Activated naive CD4-positive, alpha-beta T cell treated with anti-CD3 and anti-CD28 coated beads, Interleukin-2, amount 50 U/mL, for 16 hours (primary cell): ENCODE measurements around the gene GP9.

Experiments used
- DNase-seq: peaks from one replicate; pipeline ENCODE4 v3.0.0-alpha.2; 2020

GP9 gene

GRCh38 chr3:129060276-129061022 is at the start of gene GP9:
GP9 (plus strand) TSS chr3:129060779; CDS start chr3:129061740, 961 bp downstream.
- no peak for DNase-seq

GRCh38 chr3:129013491-129013891 is 47.1 kb upstream of the GP9 start:
- no peak for DNase-seq

DNA sequence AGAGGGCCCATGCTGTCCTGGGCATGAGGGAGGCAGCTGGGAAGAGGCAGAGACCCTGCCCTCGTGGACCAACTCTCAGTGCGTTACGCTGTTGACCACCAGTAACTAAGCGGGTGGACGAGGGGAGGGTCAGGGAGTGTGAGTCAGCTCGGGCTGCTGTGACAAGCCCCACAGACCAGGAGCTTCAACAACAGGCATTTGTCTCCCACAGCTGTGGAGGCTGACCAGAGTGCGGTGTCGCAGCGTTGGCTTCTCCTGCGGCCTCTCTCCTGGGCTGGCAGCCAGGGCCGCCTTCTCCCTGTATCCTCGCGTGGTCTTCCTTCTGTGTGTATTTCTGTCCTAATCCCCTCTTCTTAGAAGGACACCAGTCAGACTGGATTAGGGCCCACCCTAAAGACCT is 46.4 kb upstream of the GP9 start:
- no peak for DNase-seq

DNA sequence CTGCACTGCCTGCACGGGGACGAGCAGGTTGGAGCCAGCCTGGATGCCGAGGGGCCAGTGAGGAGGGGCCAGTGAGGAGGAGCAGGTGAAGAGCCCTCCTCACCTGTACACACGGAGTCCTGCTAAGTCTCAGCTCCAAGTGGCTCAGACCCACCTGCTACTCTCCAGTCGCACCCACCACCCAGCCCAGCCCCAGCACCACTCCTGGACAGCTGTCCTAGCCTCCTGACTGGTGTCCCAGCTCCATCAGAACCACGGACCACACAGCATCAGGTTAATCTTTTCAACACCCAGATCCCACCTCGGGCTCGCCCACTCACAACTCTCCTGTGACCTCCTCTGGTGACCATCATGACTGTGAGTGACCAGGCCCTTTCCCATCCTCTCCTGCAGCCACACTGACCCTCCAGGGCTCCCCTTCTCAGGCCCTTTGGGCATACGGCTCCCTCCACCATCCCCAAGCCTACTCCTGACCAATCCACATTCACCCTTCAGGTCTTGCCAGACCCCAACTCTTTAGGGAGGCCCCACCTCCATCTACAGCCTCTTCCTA is 45.7 kb upstream of the GP9 start:
- DNase-seq = no peak

GRCh38 chr3:129015388-129016105 is 45.0 kb upstream of the GP9 start:
- peak; percentile 39 for DNase-seq

DNA sequence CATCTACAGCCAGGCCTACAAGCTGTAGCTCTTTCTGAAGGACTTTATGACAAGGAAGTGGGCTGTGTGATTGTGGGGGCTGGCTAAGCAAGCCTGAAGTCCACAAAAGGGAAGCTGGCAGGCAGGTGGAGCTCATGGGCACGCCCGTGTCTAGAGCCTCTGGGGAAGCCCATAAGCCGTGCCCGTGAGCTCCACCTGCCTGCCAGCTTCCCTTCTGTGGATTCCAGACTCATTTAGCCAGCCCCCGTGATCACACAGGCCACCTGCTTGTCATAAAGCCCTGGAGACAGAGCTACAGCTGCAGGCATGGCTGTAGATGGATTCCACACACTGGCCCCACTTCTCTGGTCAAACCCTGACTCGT is 44.2 kb upstream of the GP9 start:
- peak; percentile 63 for DNase-seq

DNA sequence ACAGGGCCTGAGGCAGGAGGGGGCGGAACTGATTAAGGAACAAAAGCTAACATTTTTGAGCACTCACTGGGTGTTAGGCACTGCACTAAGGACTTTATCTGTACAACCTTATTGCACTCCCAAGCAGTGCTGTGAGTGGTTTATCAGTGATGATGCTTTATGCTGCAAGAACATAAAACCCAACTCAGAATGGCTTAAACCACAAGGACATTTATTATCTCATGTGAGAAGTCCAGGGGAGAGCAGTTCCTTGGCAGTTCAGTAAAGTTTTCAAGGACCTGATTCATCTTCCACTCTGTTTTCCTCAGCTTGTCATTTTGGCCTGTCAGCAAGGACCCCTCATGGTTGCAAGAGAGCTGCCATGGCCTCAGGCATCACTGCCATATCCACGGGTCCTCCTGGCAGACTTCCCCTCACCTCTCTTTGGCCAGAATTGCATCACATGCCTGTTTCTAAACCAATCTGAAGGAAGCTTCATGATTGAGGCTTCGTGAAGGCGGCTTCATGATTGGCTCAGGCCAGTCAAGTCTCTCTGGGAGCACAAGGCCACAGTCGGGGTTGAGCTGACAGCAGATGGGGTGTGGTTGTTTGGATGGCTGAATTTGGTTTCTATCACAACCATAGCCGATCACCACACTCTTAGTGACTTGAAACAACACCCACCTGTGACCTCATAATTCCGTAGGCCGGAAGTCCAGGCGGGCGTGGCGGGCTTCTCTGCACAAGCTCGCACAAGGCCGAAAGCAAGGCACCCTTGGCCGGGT is 43.7 kb upstream of the GP9 start:
- no peak for DNase-seq

GRCh38 chr3:129017484-129017899 is 43.1 kb upstream of the GP9 start:
- DNase-seq = no peak

- no peak for DNase-seq
These were observed 42.3 kb upstream of the GP9 start for GRCh38 chr3:129018271-129018670.

GRCh38 chr3:129018751-129019150 is 41.8 kb upstream of the GP9 start:
- DNase-seq = no peak

DNA sequence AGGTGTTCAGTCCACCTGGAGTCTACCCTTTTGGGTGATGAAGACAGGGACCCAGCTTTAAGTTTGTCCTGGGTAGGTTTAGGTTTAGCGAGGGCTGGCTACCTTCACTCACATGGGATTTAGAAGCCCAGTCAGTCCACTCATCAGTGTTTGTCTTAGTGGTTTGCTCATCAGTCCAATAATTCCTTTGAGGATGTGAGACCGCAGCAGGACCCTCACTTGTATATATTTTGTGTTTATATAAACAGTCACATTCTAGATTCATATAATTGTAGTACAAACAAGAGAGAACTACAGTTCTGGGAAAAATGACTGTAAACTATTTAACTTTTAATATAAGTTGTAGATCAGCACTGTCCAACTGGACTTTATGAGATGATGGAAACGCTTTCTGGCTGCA is 41.3 kb upstream of the GP9 start:
- no peak for DNase-seq

GRCh38 chr3:129020691-129021090 is 39.9 kb upstream of the GP9 start:
- DNase-seq = no peak

GRCh38 chr3:129021140-129021551 is 39.4 kb upstream of the GP9 start:
- DNase-seq = no peak

DNA sequence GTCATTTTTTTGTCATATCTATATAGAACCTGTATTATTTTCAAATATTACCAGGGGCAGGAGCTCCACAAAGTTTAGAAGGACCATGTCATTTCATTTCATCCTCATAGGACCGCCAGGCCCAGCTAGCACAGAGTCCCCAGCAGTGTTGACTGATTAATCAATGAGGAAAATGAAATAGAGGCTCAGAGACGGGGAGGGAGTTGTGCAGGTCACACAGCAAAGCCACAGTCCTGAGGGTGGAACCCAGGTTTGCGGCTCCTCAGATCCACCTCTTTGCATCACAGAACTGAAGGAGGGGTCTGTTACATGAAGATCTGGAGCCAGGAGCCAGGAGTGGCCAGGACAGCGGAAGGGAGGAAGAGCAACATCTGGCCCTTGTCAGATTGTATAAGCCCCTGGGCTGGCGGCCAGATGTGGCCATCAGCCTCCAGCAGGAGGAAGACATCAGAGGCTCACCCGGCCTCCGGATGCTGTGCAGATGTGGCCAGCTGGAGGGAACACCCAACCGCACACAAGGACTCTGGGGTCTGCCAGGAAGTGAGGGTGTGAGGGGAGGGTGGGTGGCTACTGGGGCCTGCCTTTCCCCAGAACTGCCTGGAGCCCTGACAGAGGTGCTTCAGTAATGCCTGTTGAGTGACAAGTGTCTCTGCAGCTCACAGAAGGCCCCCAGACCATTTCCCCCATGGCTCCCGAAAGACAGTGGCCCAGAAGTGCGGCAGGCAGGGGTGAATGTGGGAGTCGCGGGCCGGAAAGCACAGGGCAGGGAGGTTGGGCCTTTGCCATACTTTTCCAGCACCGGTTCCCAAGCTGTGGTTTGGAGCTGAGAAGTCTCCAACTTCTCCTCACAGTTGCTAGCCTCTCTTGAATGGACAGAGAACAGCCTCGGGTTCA is 38.2 kb upstream of the GP9 start:
- DNase-seq = no peak

GRCh38 chr3:129023008-129023358 is 37.6 kb upstream of the GP9 start:
- DNase-seq = no peak

DNA sequence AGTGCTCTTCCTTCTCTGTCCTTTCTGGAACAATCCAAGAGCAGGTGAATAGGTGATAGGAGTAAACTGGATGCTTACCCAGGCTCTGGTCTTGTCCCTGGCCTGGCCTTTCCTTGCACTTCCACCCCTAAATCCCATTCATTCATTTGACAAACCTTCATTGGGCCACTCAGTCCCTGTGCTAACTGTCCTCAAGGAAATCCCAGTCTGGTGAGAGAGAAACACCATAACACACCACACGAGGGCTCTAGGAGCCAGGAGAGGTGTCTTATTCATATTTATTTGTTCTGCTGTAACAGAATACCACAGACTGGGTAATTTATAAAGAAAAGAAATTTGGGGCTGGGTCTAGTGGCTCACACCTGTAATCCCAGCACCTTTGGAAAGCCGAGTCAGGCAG is 36.7 kb upstream of the GP9 start:
- DNase-seq = no peak

GRCh38 chr3:129025108-129025507 is 35.5 kb upstream of the GP9 start:
- no peak for DNase-seq

- no peak for DNase-seq
These were observed 34.7 kb upstream of the GP9 start for GRCh38 chr3:129025691-129026435.

GRCh38 chr3:129026728-129027543 is 33.6 kb upstream of the GP9 start:
- peak; percentile 92 for DNase-seq

- no peak for DNase-seq
These were observed 33.1 kb upstream of the GP9 start for GRCh38 chr3:129027544-129027880.

GRCh38 chr3:129028866-129029265 is 31.7 kb upstream of the GP9 start:
- DNase-seq = no peak
